Endothelial cell of umbilical vein (primary cell): ENCODE results near the gene CHN1. TPM values are rescaled to one million over a fixed set of nuclear protein-coding genes. Genes with fewer than 3 reads are reported as not detected.

Experiments
- BruUV-seq: library from RNA; stranded (reverse); fragments of 400-500 nt; replicated peaks from 2 replicates; lab custom pipeline; 2021; lab: Mats Ljungman, UMichigan
- CTCF ChIA-PET: fragments of 300-600, 350-600 bp; sonication (Branson Sonifier 250); formaldehyde crosslinking; loops from one replicate; lab custom pipeline; 2021; ENCODE audit warnings: antibody characterized with exemption, inconsistent platforms; lab: Charles Lee
- POLR2A ChIA-PET: fragments of 300-600, 350-600 bp; sonication (Branson Sonifier 250); formaldehyde crosslinking; loops from one replicate; lab custom pipeline; 2021; ENCODE audit warnings: antibody characterized with exemption, inconsistent platforms; lab: Charles Lee
- DNase-seq: peaks from one replicate; pipeline ENCODE4 v3.0.0-alpha.2; 2011; ENCODE audit warnings: low read depth, low spot score
- FAIRE-seq: peaks from 2 replicates; lab custom pipeline; 2011; peaks lifted over from hg19 to GRCh38; lab: Jason Lieb, UNC
- H2AFZ ChIP-seq: 2 replicates; pipeline ENCODE4 v1.6.0; 2012; ENCODE audit warnings: low read depth, low read length, control low read depth, inconsistent platforms
- H3K27ac ChIP-seq: 2 replicates; pipeline ENCODE4 v1.5.1; 2011; ENCODE audit warnings: low read depth, mild to moderate bottlenecking, control low read depth, low read length, moderate library complexity; ENCODE audit not compliant: insufficient read depth
- H3K27me3 ChIP-seq, 2 experiments: 2 replicates each; pipeline versions ENCODE4 v1.6.0 to v1.6.1; 2011; ENCODE audit warnings: low read length in 2 of 2, mixed read lengths in 1 of 2; ENCODE audit not compliant: control insufficient read depth in 2 of 2, insufficient read depth in 2 of 2
- H3K36me3 ChIP-seq, 2 experiments: 2 replicates in 1 of 2; 3 replicates in 1 of 2; pipeline ENCODE4 v1.5.1; 2011; ENCODE audit warnings: low read length in 2 of 2, mild to moderate bottlenecking in 1 of 2, moderate library complexity in 1 of 2; ENCODE audit not compliant: control insufficient read depth in 2 of 2, insufficient read depth in 2 of 2; ENCODE audit errors: extremely low read depth in 1 of 2
- H3K4me1 ChIP-seq: 3 replicates; pipeline ENCODE4 v1.5.1; 2011; ENCODE audit warnings: mild to moderate bottlenecking, low read length; ENCODE audit not compliant: control insufficient read depth, insufficient read depth; ENCODE audit errors: extremely low read depth
- H3K4me2 ChIP-seq: 2 replicates; pipeline ENCODE4 v1.6.1; 2011; ENCODE audit warnings: low read length, control low read depth, mixed read lengths; ENCODE audit not compliant: insufficient read depth
- H3K4me3 ChIP-seq, 3 experiments: fragments of 200-600 bp in 1 of 3; sonication (generic), shearing (Covaris generic) in 1 of 3; replicated peaks in 1 of 3; 2 replicates each; pipeline ENCODE4 v1.5.1; 2011 to 2016; ENCODE audit warnings: control low read depth in 3 of 3, low read length in 3 of 3, mild to moderate bottlenecking in 2 of 3, inconsistent platforms in 1 of 3, low read depth in 1 of 3, moderate library complexity in 1 of 3; ENCODE audit not compliant: insufficient read depth in 1 of 3
- H3K79me2 ChIP-seq: 2 replicates; pipeline ENCODE4 v1.6.0; 2012; ENCODE audit warnings: low read length, inconsistent platforms; ENCODE audit not compliant: control insufficient read depth, insufficient read depth
- H3K9ac ChIP-seq: replicated peaks from 2 replicates; pipeline ENCODE3; 2011; ENCODE audit warnings: low read length, control low read depth; ENCODE audit not compliant: insufficient read depth; ENCODE audit errors: extremely low read depth
- H3K9me1 ChIP-seq: replicated peaks from 3 replicates; pipeline ENCODE4 v1.6.0; 2011; ENCODE audit warnings: mild to moderate bottlenecking, low read length; ENCODE audit not compliant: control insufficient read depth, insufficient read depth; ENCODE audit errors: extremely low read depth
- H3K9me3 ChIP-seq: replicated peaks from 2 replicates; pipeline ENCODE4 v1.5.1; 2012; ENCODE audit warnings: low read length, inconsistent platforms; ENCODE audit not compliant: control insufficient read depth, insufficient read depth
- H4K20me1 ChIP-seq: replicated peaks from 2 replicates; pipeline ENCODE3; 2011; ENCODE audit warnings: mild to moderate bottlenecking, low read length; ENCODE audit not compliant: control insufficient read depth, insufficient read depth; ENCODE audit errors: extremely low read depth
- FOS ChIP-seq: IDR thresholded peaks from 2 replicates; pipeline ENCODE4 v1.6.1; 2011; ENCODE audit warnings: mild to moderate bottlenecking, low read length, moderate library complexity, borderline replicate concordance; ENCODE audit not compliant: insufficient read depth
- JUN ChIP-seq: IDR thresholded peaks from 2 replicates; pipeline ENCODE4 v1.6.1; 2011; ENCODE audit warnings: borderline replicate concordance, low read depth; ENCODE audit not compliant: insufficient read length, insufficient read depth
- MYC ChIP-seq: IDR thresholded peaks from one replicate; pipeline ENCODE4 v1.6.1; 2011; ENCODE audit warnings: mild to moderate bottlenecking, low read depth, low read length
- POLR2A ChIP-seq: IDR thresholded peaks from 2 replicates; pipeline ENCODE4 v1.6.1; 2012; ENCODE audit warnings: low read depth, mild to moderate bottlenecking, control low read depth, low read length
- POLR2AphosphoS5 ChIP-seq: IDR thresholded peaks from 2 replicates; pipeline ENCODE4 v1.6.1; 2012; ENCODE audit warnings: low read depth, mild to moderate bottlenecking, control low read depth, low read length, moderate library complexity; ENCODE audit not compliant: insufficient read depth
- dilution Hi-C: fragments of 300-500 bp; cut with MboI; formaldehyde crosslinking; loops from one replicate; pipeline ENCODE4 v1.15.0; 2019; ENCODE audit warnings: low sequenced_read_pairs; ENCODE audit not compliant: extremely low pct_ligation_motif_present
- intact Hi-C: fragments of 100-400 bp; cut with micrococcal nuclease; formaldehyde crosslinking; loops from one replicate; pipeline ENCODE4 v1.10.0; 2022
- polyA plus RNA-seq, 4 experiments: library from polyadenylated mRNA; depleted of rRNA in 3 of 4; stranded (reverse) in 3 of 4; unstranded in 1 of 4; fragments of >200 nt; gene quantifications; 2 replicates each; pipeline versions ENCODE4 v1.2.1 to v1.2.3, GENCODE V29; 2011 to 2012; ENCODE audit warnings: missing spikeins in 1 of 4
- total RNA-seq: library from RNA; stranded (reverse); gene quantifications from 2 replicates; pipeline ENCODE4 v1.2.3, GENCODE V29; 2021
- TF ChIP-seq, protein P1 (sequence below), 2 donors: IDR thresholded peaks; 1 replicate in 1 of 2; 2 replicates in 1 of 2; pipeline ENCODE4 v1.5.1; 2011; ENCODE audit warnings: low read length in 2 of 2, mild to moderate bottlenecking in 2 of 2, moderate library complexity in 2 of 2, control low read depth in 1 of 2, inconsistent platforms in 1 of 2, low read depth in 1 of 2; ENCODE audit not compliant: insufficient read depth in 1 of 2; ENCODE audit errors: extremely low read depth in 1 of 2

The CHN1 gene
- total and polyA plus RNA-seq, 2 donors (not counting 3 experiments of a cell fraction or from before 2014, with no cell fraction given), result 23.3 to 24.9 TPM

DNA sequence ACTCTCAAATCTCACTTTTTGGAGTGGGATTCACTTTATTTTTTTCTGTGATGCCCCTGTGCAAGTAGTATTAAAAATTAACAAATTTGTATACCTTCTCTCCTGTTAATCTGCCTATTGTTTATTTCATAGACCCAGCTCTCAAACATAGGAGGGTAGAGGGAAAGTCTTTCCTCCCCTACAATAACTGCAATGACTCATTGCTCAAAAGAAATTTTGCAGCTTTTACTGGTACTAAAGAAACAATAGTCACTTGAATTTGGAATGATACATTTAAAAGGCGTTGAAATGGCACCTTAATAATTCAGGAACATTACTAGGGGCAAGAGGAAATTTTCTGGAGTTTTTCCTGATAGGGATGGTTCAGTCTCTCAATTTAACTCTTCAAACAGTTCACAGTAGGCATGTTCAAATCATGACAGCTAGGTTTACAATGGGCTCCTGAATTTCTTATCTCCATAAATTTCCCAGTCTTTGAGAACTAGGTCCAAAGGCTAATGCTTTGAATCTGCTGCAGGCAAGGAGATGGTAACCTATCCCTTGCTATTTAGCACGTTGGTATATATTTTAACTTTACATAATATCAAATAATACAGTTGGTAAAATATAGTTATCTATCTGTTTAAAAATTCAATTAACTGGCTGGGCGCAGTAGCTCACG, 88.8 kb downstream of the CHN1 start:
- Histone ChIP-seq H3K27me3 (no peaks in the 10 kb centered on the region), H3K27ac (no peak overlapping the region), H3K9me1 (no peaks in the 10 kb centered on the region), H3K4me3 (no peak overlapping the region), H2AFZ (no peak overlapping the region), H3K36me3 (peaks cover 3% of the 10 kb centered on the region in 2 experiments), H4K20me1 (no peaks in the 10 kb centered on the region), H3K9ac (no peak overlapping the region), H3K79me2 (no peaks in the 10 kb centered on the region), H3K4me1 (no peaks in the 10 kb centered on the region), H3K4me2 (no peak overlapping the region), H3K9me3 (no peaks in the 10 kb centered on the region)
- dilution Hi-C loops (no loop called here), intact Hi-C loops (no loop called here)
- BruUV-seq, result no TSS peak
- FAIRE-seq, result no peak
- CTCF ChIA-PET, result no interaction called here
- POLR2A ChIA-PET, result no interaction called here
- no peak for DNase-seq
- TF ChIP-seq JUN (no peak), POLR2AphosphoS5 (no peak), POLR2A (no peak), MYC (no peak), FOS (peak; percentile 5)
- TF ChIP-seq, protein P1, sequence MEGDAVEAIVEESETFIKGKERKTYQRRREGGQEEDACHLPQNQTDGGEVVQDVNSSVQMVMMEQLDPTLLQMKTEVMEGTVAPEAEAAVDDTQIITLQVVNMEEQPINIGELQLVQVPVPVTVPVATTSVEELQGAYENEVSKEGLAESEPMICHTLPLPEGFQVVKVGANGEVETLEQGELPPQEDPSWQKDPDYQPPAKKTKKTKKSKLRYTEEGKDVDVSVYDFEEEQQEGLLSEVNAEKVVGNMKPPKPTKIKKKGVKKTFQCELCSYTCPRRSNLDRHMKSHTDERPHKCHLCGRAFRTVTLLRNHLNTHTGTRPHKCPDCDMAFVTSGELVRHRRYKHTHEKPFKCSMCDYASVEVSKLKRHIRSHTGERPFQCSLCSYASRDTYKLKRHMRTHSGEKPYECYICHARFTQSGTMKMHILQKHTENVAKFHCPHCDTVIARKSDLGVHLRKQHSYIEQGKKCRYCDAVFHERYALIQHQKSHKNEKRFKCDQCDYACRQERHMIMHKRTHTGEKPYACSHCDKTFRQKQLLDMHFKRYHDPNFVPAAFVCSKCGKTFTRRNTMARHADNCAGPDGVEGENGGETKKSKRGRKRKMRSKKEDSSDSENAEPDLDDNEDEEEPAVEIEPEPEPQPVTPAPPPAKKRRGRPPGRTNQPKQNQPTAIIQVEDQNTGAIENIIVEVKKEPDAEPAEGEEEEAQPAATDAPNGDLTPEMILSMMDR (IDR thresholded peaks at IDR 0.05; ENCODE audit: extremely low read depth in 1 of 2, insufficient read depth in 1 of 2, low read depth in 1 of 2, low read length in 2 of 2), result no peak
